NAMALWA (cell line): ENCODE measurements around the gene TRPV4.

Experiments used
- DNase-seq: peaks from one replicate; pipeline ENCODE4 v3.0.0-alpha.2; 2015; ENCODE audit warnings: low spot score

Gene TRPV4

DNA sequence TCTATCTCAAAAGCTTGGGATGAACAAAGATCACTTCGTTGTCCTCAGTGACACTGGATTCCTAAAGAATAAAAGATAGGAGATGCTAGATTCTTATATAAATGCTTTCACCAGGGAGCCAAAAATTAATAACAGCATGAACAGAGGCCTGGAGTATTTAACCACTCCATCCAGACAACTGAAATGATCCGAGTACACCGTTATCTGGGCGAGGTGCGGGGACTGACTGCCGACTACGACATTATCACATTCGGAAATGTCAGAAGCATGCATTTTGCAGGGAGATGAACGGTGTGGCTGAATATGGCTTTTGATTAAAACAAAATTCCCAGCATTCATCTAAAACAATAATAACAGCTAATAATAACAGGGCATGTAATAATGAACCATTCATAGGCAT, 56.6 kb downstream of the TRPV4 start:
- no peak for DNase-seq

DNA sequence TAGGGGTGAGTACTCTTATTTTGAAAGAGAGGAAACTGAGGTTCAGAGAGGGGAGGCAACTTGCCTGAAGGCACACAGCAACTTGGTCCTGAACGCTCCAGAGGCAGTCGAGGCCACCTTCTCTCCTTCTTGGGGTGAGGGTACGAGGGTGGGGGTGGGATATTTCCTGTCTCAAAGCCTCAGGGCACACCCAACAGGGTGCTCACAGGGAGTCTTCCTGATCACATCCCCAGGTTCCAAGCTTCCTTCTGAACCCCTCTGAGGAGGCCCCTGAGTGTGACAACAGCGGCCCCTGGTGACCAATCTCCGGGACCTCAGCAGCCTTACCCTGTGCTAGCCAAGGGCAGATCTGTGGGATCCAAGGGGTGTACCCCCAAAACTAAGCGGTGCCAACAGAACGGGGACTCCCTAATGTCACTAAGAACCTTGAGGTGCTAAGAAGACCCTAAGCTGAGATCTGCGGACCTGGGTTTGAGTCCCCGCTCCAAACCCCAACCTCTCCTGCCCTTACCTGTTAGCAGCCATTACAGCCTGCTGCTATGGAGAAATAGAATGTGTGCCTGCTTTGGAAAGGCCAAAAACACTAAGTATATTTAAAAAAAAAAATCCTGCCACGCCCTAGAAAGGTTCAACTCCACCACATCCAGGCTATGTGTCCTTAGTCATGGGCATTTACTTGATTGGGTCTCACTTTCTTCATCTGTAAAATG, 57.9 kb downstream of the TRPV4 start:
- DNase-seq = peak; percentile 73

DNA sequence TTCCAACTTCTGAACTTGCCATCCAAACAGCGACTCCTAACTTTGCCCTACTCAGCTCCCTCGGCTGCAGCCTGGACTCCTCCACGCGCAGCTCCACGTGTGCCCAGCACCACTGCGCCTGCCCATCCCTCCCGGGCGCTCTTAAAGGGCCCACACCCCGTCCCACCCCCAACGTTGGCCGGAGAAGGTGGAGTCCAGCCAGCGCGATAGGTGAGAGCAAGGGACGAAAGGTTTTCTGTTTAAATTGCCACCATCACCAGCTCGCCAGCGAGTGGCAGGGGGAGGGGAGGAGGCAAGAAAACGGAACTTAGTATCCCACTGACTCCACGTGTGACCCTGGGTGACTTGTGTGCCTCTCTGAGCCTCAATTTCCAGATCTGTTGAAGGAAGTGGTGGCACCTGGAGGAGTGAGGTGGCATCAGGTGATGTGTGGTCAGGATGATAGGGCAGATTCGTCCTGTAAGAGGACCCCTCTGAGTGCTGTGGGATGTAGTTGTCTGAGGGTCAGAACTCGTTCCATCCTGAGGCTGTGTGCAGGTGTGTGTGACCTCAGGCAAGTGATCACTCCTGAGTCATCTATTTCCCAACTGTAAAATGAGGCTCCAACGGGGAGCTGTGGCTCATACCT, 59.7 kb downstream of the TRPV4 start:
- DNase-seq = no peak

DNA sequence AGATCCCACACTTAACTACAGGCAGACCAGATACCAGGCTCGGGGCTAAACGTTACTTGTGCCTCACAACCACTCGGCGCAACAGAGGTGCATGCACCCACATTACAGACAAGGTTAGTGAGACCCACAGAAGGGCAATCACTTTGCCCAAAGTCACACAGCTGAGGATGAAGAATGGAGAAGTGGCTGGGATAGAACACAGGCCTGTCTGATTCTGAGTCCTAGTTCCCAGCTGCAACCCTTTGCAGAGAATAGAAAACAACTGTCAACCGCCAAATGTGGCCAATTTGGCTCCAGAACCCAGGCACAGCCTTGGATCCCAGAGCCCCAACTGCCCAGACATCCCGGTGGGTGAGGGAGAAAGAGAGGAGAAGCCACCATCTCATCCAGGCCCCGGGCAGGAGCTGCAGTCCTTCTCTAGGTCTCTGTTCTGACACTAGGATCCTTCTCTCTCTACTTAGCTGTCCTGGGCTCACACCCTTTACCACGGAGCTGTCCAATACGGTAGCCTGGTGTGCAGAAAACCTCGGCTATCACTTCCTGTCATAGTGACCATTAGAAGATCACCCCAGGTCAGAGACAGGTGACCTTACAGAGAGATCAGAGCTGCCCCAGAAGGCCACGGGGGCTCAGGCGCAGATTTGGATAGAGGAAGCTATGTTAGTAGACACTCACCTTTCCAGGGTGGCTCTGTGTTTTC, 60.4 kb downstream of the TRPV4 start:
- no peak for DNase-seq

- DNase-seq = no peak
Observed at GRCh38 chr12:109771746-109772621, 61.2 kb downstream of the TRPV4 start.

- no peak for DNase-seq
Observed at GRCh38 chr12:109770861-109771670, 62.1 kb downstream of the TRPV4 start.

DNA sequence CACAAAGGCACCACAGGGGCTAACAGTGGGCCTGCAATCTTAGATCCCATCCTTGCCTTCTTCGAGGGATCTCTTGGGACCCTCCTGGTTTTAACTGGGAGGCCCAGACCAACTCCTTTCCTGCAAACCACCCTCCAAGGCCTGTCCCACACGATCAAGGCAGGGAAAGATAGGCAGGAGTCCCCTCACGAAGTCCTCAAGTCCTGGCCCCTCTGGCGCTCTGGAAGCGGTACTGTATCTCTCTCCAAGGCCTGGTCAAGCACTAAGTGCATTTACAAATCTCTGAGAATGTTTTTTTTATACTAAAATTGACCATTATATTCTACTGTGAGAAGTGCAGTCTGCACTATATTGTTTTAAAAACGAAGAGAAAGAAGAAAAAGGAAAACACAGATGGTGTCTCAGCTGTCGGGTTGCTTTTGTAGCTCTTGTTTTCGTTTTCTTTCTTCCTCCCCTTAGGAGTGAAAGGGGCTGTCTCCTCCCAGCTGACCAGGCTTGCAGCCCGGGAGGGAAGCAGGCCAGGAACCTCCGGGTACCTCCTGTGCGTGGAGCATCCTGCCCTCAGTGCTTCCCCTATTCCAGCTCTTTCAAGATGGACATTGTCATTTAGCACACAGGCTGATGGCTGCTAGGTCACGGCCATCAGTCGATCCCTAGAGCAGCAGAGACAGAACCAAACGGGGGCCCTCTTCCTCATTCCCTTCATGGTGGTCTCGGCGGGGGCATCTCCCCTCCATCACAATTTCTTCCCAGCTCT, 62.9 kb downstream of the TRPV4 start:
- DNase-seq = no peak

GRCh38 chr12:109768901-109769670, 64.1 kb downstream of the TRPV4 start:
- DNase-seq = no peak

DNA sequence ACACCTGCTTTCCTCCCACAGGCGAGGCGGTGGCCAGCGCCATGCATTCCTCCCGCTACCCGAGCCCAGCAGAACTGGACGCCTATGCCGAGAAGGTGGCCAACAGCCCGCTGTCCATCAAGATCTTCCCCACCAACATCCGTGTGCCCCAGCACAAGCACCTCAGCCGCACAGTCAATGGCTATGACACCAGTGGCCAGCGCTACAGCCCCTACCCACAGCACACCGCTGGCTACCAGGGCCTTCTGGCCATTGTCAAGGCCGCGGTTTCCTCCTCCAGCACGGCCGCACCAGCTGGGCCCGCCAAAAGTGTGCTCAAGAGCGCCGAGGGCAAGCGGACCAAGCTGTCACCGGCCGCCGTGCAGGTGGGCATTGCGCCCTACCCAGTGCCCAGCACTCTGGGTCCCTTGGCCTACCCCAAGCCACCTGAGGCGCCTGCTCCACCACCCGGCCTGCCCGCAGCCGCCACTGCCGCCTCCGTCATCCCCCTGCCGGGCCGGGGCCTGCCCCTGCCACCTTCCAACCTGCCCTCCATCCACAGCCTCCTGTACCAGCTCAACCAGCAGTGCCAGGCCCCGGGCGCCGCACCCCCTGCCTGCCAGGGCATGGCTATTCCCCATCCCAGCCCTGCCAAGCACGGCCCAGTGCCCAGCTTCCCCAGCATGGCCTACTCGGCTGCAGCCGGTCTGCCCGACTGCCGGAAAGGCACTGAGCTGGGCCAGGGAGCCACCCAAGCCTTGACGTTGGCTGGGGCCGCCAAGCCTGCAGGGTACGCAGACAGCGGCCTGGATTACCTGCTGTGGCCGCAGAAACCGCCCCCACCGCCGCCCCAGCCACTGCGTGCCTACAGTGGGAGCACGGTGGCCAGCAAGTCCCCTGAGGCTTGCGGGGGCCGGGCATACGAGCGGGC, 65.0 kb downstream of the TRPV4 start:
- DNase-seq = no peak

GRCh38 chr12:109767456-109767855, 65.7 kb downstream of the TRPV4 start:
- no peak for DNase-seq

DNA sequence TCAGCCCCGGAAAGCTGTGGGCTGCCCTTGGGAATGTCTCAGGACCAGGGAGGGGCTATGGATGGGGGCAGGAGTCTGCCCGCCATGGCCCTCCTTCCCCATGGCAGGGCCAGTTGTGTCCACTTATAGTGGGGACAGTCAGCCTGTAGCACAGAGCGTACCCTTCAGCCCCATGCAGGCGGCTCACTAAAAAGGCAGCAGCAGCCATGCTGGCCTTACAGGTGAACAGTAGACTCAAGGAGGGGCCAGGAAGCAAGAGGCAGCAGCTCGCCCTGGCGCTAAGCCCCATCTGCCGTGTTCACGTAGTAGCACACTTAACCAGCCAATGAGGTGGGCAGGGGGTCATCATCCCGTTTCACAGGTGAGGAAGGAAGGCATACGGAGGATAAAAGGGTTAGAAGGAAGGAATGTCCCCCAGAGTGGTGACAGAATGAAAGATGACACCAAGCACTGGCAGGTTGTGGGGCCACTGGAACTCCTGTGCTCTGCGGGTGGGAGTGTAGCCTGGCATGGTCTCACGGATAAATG, 66.9 kb downstream of the TRPV4 start:
- no peak for DNase-seq

DNA sequence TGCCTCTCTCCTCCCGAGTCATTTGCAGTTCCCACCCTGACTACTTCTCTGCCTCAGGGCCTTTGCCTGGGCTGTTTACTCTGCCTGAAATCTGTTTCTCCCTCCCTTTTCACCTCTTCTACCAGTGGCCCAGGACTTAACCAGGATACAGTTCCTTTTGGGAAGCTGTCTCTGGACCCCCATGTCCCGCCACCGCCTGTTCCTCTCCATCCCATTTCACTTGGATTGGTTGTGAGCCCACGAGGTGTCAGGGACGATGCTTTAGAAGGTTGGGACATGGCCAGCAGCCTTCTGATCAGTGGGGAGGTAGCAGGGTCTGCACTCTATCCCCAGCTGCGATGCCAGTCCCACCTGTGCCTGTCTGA, 67.8 kb downstream of the TRPV4 start:
- DNase-seq = no peak

GRCh38 chr12:109764776-109765445, 68.3 kb downstream of the TRPV4 start:
- no peak for DNase-seq

- DNase-seq = peak; percentile 53
Observed at GRCh38 chr12:109764123-109764522, 69.1 kb downstream of the TRPV4 start.

DNA sequence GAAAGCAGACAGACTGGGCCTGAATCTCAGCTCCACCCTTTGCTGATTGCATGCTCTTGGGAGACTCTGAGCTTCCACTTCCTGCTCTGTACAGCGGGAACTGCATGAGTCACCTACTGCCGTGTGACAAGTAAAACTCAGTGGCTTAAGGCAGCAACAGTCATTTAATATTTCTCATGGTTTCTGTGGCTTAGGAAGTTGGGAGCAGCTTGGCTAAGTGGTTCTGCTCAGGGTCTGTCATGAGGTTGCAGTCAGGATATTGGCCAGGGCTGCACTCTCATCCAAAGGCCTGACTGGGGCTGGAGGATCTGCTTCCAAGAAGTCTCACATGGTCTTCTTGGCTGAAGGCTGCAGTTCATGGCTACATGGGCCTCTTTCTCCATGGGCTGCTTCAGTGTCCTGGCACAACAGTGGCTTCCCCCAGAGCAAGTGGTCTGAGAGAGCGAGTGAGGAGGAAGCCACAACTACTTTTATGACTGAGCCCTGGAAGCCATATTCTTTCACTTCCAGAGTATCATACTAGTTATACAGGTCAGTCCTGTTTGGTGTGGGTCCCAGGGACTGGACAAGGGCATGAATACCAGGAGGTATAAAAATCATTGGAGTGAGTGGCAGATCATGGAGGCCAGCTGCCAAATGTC, 69.9 kb downstream of the TRPV4 start:
- no peak for DNase-seq

GRCh38 chr12:109762673-109763191, 70.5 kb downstream of the TRPV4 start:
- DNase-seq = no peak

GRCh38 chr12:109762071-109762672, 71.0 kb downstream of the TRPV4 start:
- no peak for DNase-seq
